K562 (cell line): ENCODE measurements around the gene PCED1B. TPM values are rescaled to one million over a fixed set of nuclear protein-coding genes. Genes with fewer than 3 reads are reported as not detected.

Source experiments
- ATAC-seq: fragments of 200-7000 bp; cut with Tn5 transposase; 3 replicates; pipeline ENCODE4 v1.9.1; 2020; ENCODE audit warnings: moderate library complexity
- BruUV-seq: library from RNA; stranded (reverse); fragments of 400-500 nt; replicated peaks from 2 replicates; lab custom pipeline; 2021; lab: Mats Ljungman, UMichigan
- CTCF ChIA-PET: fragments of 300-600 bp; formaldehyde crosslinking; extraction: SDS; loops from one replicate; lab custom pipeline; 2021; ENCODE audit warnings: low intra/inter-chr PET ratio; lab: Yijun Ruan, JAX
- POLR2A ChIA-PET: fragments of 300-600, 350-650 bp; sonication (Branson Sonifier 250); formaldehyde crosslinking; extraction: SDS; loops from one replicate; lab custom pipeline; 2021; ENCODE audit warnings: antibody characterized with exemption, inconsistent platforms; lab: Yijun Ruan, JAX
- DNase-seq, 4 experiments: peaks; one replicate each; pipeline versions ENCODE4 v3.0.0 to v3.0.0-alpha.2; 2011 to 2018; ENCODE audit warnings: low spot score in 3 of 4, mixed read lengths in 3 of 4; ENCODE audit errors: extremely low read depth in 1 of 4
- FAIRE-seq: peaks from 2 replicates; lab custom pipeline; 2011; peaks lifted over from hg19 to GRCh38; lab: Jason Lieb, UNC
- H2AFZ ChIP-seq: 2 replicates; pipeline ENCODE4 v1.6.0; 2011; ENCODE audit warnings: low read depth, low read length, control low read depth, inconsistent platforms
- H3K27ac ChIP-seq: fragments of 200-600 bp; 3 replicates; pipeline ENCODE4 v1.8.0; 2011; ENCODE audit warnings: low read depth, mild to moderate bottlenecking, control low read depth, inconsistent platforms, low read length, moderate library complexity, mixed read lengths; ENCODE audit errors: extremely low read depth
- H3K27me3 ChIP-seq, 2 experiments: fragments of 300-600 bp in 1 of 2; 2 replicates in 1 of 2; 3 replicates in 1 of 2; pipeline versions ENCODE4 v1.6.0 to v1.8.0; 2011; ENCODE audit warnings: inconsistent platforms in 2 of 2, low read length in 2 of 2, mild to moderate bottlenecking in 1 of 2, mixed read lengths in 1 of 2, moderate library complexity in 1 of 2; ENCODE audit not compliant: control insufficient read depth in 2 of 2, insufficient read depth in 2 of 2
- H3K36me3 ChIP-seq: fragments of 300-600 bp; 3 replicates; pipeline ENCODE4 v1.8.0; 2011; ENCODE audit warnings: mild to moderate bottlenecking, low read length, inconsistent platforms; ENCODE audit not compliant: control insufficient read depth, insufficient read depth
- H3K4me1 ChIP-seq, 2 experiments: fragments of 200-600 bp in 1 of 2; replicated peaks in 1 of 2; 2 replicates in 1 of 2; 3 replicates in 1 of 2; pipeline versions ENCODE4 v1.5.1 to v1.8.0; 2011; ENCODE audit warnings: inconsistent platforms in 2 of 2, low read length in 2 of 2, mild to moderate bottlenecking in 1 of 2, mixed read lengths in 1 of 2, moderate library complexity in 1 of 2; ENCODE audit not compliant: control insufficient read depth in 2 of 2, insufficient read depth in 2 of 2
- H3K4me2 ChIP-seq: 2 replicates; pipeline ENCODE4 v1.6.1; 2011; ENCODE audit warnings: low read length, control low read depth, inconsistent platforms, mixed read lengths; ENCODE audit not compliant: insufficient read depth
- H3K4me3 ChIP-seq: fragments of 200-600 bp; sonication (generic), shearing (Covaris generic); 2 replicates; pipeline ENCODE4 v1.5.1; 2016; ENCODE audit warnings: control low read depth, inconsistent platforms
- H3K79me2 ChIP-seq: fragments of 200-600 bp; 3 replicates; pipeline ENCODE4 v1.8.0; 2011; ENCODE audit warnings: low read length, inconsistent platforms; ENCODE audit not compliant: control insufficient read depth, insufficient read depth
- H3K9ac ChIP-seq, 2 experiments: 2 replicates each; pipeline versions ENCODE4 v1.6.0 to v1.6.1; 2011; ENCODE audit warnings: low read depth in 2 of 2, low read length in 2 of 2, control low read depth in 1 of 2, inconsistent platforms in 1 of 2, mild to moderate bottlenecking in 1 of 2, mixed read lengths in 1 of 2; ENCODE audit not compliant: insufficient read depth in 1 of 2
- H3K9me1 ChIP-seq: one replicate; pipeline ENCODE4 v1.6.0; 2011; ENCODE audit warnings: inconsistent platforms, mild to moderate bottlenecking, low read length, moderate library complexity; ENCODE audit not compliant: control insufficient read depth, insufficient read depth
- H3K9me3 ChIP-seq: replicated peaks from 2 replicates; pipeline ENCODE4 v1.5.1; 2011; ENCODE audit warnings: low read depth, low read length, inconsistent platforms; ENCODE audit not compliant: control insufficient read depth, insufficient read depth
- H4K20me1 ChIP-seq: replicated peaks from 2 replicates; pipeline ENCODE4 v1.6.1; 2011; ENCODE audit warnings: low read length, inconsistent platforms, mixed read lengths; ENCODE audit not compliant: control insufficient read depth, insufficient read depth
- BACH1 ChIP-seq: fragments of 200-800 bp; sonication (Bioruptor generic); IDR thresholded peaks from 2 replicates; pipeline ENCODE4 v1.6.1; 2016; ENCODE audit warnings: missing genetic modification characterization, missing compliant biosample characterization
- DIDO1 ChIP-seq: fragments of 450-650 bp; IDR thresholded peaks from 2 replicates; pipeline ENCODE4 v1.6.1; 2016; ENCODE audit warnings: low read depth, missing biosample characterization, missing genetic modification characterization
- KLF13 ChIP-seq: fragments of 450-650 bp; IDR thresholded peaks from 2 replicates; pipeline ENCODE4 v1.6.1; 2016; ENCODE audit warnings: missing genetic modification characterization, low read depth, mild to moderate bottlenecking, missing compliant biosample characterization, moderate library complexity, borderline replicate concordance
- MAFF ChIP-seq: IDR thresholded peaks from 2 replicates; pipeline ENCODE4 v1.6.1; 2012; ENCODE audit warnings: low read length, improper control_type of control experiment
- NR3C1 ChIP-seq: sonication (generic); formaldehyde crosslinking; IDR thresholded peaks from 2 replicates; pipeline ENCODE4 v1.8.1; 2022; ENCODE audit warnings: missing genetic modification reagents
- SRSF7 ChIP-seq: fragments of 200-400 bp; formaldehyde crosslinking; optimal IDR thresholded peaks from 2 replicates; pipeline ENCODE3; 2017; ENCODE audit warnings: mild to moderate bottlenecking, low read depth, low read length
- WGBS: fragments of 100-300 bp; shearing (Covaris generic); methylation state at CpG from one replicate; pipeline ENCODE4 v1.1.6; 2016; ENCODE audit warnings: low coverage, mixed read lengths; ENCODE audit not compliant: insufficient coverage; ENCODE audit errors: missing lambda C conversion rate; 5-methylcytosine and 5-hydroxymethylcytosine counted together
- in situ Hi-C: fragments of 300-500 bp; cut with MboI; formaldehyde crosslinking; loops from 4 replicates; pipeline ENCODE4 v1.15.0; 2018; ENCODE audit warnings: inconsistent platforms, mixed read lengths
- intact Hi-C: fragments of 100-400 bp; cut with micrococcal nuclease; formaldehyde crosslinking; loops from 2 replicates; pipeline ENCODE4 v1.14.2; 2022
- polyA plus RNA-seq, 8 experiments: library from polyadenylated mRNA; depleted of rRNA in 4 of 8; stranded (reverse) in 5 of 8; unstranded in 3 of 8; fragments of >200 nt; fragmentation: Nextera tagmentation in 2 of 8; fragmentation: Illumina TruSeq in 1 of 8; extraction: Ambion mirVana in 2 of 8; extraction: Trizol in 1 of 8; gene quantifications; 2 replicates each; pipeline versions ENCODE4 v1.2.1 to v1.2.3, GENCODE V29; 2011 to 2014; ENCODE audit warnings: inconsistent platforms in 1 of 8, missing spikeins in 1 of 8
- total RNA-seq, 7 experiments: library from RNA; depleted of rRNA in 6 of 7; stranded (reverse); fragments of >200 nt in 6 of 7; fragmentation: Illumina TruSeq in 2 of 7; extraction: Trizol in 2 of 7; gene quantifications; 2 replicates each; pipeline versions ENCODE4 v1.2.1 to v1.2.3, GENCODE V29; 2011 to 2021; ENCODE audit warnings: low replicate concordance in 1 of 7
- TF ChIP-seq, protein P1 (sequence below): fragments of 250-450 bp; sonication (Bioruptor Pico); IDR thresholded peaks from 2 replicates; pipeline ENCODE4 v1.4.0; 2020; ENCODE audit warnings: mild to moderate bottlenecking, moderate library complexity
- TF ChIP-seq, protein P2 (sequence below): sonication (generic); formaldehyde crosslinking; IDR thresholded peaks from 2 replicates; pipeline ENCODE4 v1.8.1; 2023; ENCODE audit warnings: mild to moderate bottlenecking, missing genetic modification reagents, moderate library complexity
- TF ChIP-seq, protein P3 (sequence below): sonication (generic); formaldehyde crosslinking; IDR thresholded peaks from 2 replicates; pipeline ENCODE4 v1.8.0; 2022; ENCODE audit warnings: missing genetic modification reagents, mild to moderate bottlenecking, moderate library complexity, borderline replicate concordance
- TF ChIP-seq, protein P4 (sequence below): IDR thresholded peaks from 3 replicates; pipeline ENCODE4 v1.6.1; 2011; ENCODE audit warnings: borderline replicate concordance, mild to moderate bottlenecking; ENCODE audit not compliant: insufficient read length, insufficient read depth

The PCED1B gene
- total and polyA plus RNA-seq, 9 of the 15 experiments (the other 6 are each of a cell fraction or from before 2014, with no cell fraction given): 1.2 to 9.3 (median 2.5) TPM

DNA sequence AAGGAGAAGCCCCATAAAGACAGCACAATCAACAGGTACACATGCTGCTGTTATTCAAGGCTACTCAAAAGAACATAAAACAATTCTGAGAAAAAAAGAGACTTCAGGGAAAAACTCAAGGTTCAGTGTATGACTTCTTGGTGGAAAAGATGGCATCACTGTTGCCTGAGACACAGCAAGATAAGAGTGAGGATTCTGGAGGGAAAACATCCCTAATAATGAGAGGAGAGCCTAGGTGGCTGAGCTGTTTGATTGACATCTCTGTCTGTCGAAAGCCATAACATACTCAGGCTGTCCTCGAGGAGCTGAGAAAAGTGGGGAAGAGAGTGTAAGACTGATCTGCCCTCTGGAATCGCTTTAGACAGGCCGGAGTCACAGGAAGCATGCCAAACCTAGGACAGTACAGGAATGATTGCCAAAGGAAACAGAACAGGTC is 193.8 kb downstream of the PCED1B start (continued):
- TF ChIP-seq, protein P1, sequence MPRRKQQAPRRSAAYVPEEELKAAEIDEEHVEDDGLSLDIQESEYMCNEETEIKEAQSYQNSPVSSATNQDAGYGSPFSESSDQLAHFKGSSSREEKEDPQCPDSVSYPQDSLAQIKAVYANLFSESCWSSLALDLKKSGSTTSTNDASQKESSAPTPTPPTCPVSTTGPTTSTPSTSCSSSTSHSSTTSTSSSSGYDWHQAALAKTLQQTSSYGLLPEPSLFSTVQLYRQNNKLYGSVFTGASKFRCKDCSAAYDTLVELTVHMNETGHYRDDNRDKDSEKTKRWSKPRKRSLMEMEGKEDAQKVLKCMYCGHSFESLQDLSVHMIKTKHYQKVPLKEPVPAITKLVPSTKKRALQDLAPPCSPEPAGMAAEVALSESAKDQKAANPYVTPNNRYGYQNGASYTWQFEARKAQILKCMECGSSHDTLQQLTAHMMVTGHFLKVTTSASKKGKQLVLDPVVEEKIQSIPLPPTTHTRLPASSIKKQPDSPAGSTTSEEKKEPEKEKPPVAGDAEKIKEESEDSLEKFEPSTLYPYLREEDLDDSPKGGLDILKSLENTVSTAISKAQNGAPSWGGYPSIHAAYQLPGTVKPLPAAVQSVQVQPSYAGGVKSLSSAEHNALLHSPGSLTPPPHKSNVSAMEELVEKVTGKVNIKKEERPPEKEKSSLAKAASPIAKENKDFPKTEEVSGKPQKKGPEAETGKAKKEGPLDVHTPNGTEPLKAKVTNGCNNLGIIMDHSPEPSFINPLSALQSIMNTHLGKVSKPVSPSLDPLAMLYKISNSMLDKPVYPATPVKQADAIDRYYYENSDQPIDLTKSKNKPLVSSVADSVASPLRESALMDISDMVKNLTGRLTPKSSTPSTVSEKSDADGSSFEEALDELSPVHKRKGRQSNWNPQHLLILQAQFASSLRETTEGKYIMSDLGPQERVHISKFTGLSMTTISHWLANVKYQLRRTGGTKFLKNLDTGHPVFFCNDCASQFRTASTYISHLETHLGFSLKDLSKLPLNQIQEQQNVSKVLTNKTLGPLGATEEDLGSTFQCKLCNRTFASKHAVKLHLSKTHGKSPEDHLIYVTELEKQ: peak; percentile 70; the same call in 1 of the 2 replicates
- TF ChIP-seq SRSF7: no peak
- TF ChIP-seq, all 486 proteins: peak for 52

DNA sequence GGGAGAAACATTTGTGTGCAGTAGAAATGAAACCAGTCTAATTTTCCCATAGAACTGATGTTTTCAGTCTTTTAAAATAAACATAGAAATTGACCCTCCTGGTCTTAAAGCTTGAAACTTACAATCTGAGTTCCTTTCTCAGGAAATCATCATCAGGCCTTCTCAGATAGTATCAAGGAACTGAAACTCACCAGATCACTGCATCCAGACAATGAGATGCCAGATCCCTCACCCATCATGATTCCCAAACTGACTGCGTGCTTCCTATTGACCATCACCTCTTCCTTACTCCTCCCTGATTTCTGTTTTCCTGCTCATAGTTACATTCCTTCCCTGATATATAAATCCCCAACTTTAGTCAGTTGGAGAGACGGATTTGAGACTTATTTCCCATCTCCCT is 195.3 kb downstream of the PCED1B start:
- Histone ChIP-seq H3K9ac (no peak overlapping the region), H3K4me2 (no peak overlapping the region), H2AFZ (no peak overlapping the region), H3K4me1 (peaks cover 9 to 58% of the 10 kb centered on the region in 2 experiments), H3K27ac (no peak overlapping the region), H3K79me2 (no peaks in the 10 kb centered on the region), H3K9me1 (no peaks in the 10 kb centered on the region), H3K9me3 (no peaks in the 10 kb centered on the region), H3K4me3 (no peak overlapping the region), H4K20me1 (no peaks in the 10 kb centered on the region), H3K27me3 (no peaks in the 10 kb centered on the region), H3K36me3 (no peaks in the 10 kb centered on the region)
- DNase-seq: no peak
- TF ChIP-seq, protein P2, sequence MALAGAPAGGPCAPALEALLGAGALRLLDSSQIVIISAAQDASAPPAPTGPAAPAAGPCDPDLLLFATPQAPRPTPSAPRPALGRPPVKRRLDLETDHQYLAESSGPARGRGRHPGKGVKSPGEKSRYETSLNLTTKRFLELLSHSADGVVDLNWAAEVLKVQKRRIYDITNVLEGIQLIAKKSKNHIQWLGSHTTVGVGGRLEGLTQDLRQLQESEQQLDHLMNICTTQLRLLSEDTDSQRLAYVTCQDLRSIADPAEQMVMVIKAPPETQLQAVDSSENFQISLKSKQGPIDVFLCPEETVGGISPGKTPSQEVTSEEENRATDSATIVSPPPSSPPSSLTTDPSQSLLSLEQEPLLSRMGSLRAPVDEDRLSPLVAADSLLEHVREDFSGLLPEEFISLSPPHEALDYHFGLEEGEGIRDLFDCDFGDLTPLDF: no peak
- TF ChIP-seq KLF13 (no peak), MAFF (no peak), DIDO1 (tag) (no peak), BACH1 (no peak), NR3C1 (no peak)
- TF ChIP-seq, protein P3, sequence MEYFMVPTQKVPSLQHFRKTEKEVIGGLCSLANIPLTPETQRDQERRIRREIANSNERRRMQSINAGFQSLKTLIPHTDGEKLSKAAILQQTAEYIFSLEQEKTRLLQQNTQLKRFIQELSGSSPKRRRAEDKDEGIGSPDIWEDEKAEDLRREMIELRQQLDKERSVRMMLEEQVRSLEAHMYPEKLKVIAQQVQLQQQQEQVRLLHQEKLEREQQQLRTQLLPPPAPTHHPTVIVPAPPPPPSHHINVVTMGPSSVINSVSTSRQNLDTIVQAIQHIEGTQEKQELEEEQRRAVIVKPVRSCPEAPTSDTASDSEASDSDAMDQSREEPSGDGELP (CRISPR knock-in tag): no peak
- TF ChIP-seq, protein P4, sequence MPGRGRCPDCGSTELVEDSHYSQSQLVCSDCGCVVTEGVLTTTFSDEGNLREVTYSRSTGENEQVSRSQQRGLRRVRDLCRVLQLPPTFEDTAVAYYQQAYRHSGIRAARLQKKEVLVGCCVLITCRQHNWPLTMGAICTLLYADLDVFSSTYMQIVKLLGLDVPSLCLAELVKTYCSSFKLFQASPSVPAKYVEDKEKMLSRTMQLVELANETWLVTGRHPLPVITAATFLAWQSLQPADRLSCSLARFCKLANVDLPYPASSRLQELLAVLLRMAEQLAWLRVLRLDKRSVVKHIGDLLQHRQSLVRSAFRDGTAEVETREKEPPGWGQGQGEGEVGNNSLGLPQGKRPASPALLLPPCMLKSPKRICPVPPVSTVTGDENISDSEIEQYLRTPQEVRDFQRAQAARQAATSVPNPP: no peak
- 70% methylated on average over 2 of the region's 2 CpGs for WGBS
- ChIA-PET POLR2A (interaction anchor here (0.6 kb wide), 1 partner anchor 387 kb away, joined by 3 read pairs; no protein-coding TSS in a partner anchor), CTCF (no interaction called here)
- intact Hi-C loops: no loop called here
- no TSS peak for BruUV-seq
- ATAC-seq: no peak
- no peak for FAIRE-seq
- in situ Hi-C loops: no loop called here
